ENCODE measurements around the gene PATJ.
"Not testable (repeated sequence)": the region's sequence is repeated elsewhere in the genome, so short reads cannot be mapped to it uniquely, and the experiment has no call there.

DNA sequence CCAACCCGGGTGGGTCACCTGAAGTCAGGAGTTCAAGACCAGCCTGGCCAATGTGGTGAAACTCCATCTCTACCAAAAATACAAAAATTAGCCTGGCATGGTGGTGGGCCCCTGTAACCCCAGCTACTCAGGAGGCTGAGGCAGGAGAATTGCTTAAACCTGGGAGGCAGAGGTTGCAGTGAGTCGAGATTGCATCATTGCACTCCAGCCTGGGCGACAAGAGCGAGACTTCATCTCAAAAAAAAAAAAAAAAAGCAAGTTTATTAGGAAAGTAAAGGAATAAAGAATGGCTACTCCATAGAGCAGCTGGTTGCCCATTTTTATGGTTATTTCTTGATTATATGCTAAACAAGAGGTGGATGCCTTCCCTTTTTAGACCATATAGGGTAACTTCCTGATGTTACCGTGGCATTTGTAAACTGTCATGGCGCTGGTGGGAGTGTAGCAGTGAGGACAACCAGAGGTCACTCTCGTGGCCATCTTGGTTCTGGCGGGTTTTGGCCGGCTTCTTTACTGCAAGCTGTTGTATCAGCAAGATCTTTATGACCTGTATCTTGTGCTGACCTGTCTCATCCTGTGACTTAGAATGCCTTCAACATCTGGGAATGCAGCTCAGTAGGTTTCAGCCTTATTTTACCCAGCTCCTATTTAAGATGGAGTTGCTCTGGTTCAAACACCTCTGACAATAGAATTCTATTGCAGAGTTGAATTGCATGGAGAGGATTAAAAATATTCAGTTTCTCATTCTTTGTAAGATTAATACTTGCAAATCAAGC is 224.4 kb downstream of the PATJ start:
- TF ChIP-seq POLR2A, POLR2AphosphoS5, TAF1 (IDR thresholded peaks at IDR 0.05; ENCODE audit: low read depth, low read length): not testable (repeated sequence)
